Neuronal stem cell (in vitro differentiated cells): ENCODE data around the gene PRXL2A.

Experiments
- DNase-seq: peaks from one replicate; pipeline ENCODE4 v3.0.0-alpha.2; 2013; ENCODE audit warnings: low spot score
- H2AFZ ChIP-seq: one replicate; pipeline ENCODE4 v1.6.1; 2013; ENCODE audit warnings: mild to moderate bottlenecking, low read length, inconsistent platforms
- H2AK5ac ChIP-seq: 2 replicates; pipeline ENCODE4 v1.6.1; 2013; ENCODE audit warnings: low read depth, mild to moderate bottlenecking, inconsistent platforms, low read length, moderate library complexity, mixed read lengths
- H2BK120ac ChIP-seq: 2 replicates; pipeline ENCODE4 v1.6.1; 2013; ENCODE audit warnings: low read depth, mild to moderate bottlenecking, inconsistent platforms, low read length, moderate library complexity, mixed read lengths
- H2BK12ac ChIP-seq: one replicate; pipeline ENCODE4 v1.6.1; 2013; ENCODE audit warnings: low read length, inconsistent platforms
- H2BK15ac ChIP-seq: 2 replicates; pipeline ENCODE4 v1.6.1; 2013; ENCODE audit warnings: mild to moderate bottlenecking, low read length, inconsistent platforms, mixed read lengths
- H2BK5ac ChIP-seq: one replicate; pipeline ENCODE4 v1.6.1; 2013; ENCODE audit warnings: inconsistent platforms, mild to moderate bottlenecking, low read length, moderate library complexity
- H3K14ac ChIP-seq: one replicate; pipeline ENCODE4 v1.6.1; 2013; ENCODE audit warnings: low read length, inconsistent platforms
- H3K18ac ChIP-seq: 2 replicates; pipeline ENCODE4 v1.6.1; 2013; ENCODE audit warnings: low read length, inconsistent platforms
- H3K23ac ChIP-seq: 2 replicates; pipeline ENCODE4 v1.6.1; 2013; ENCODE audit warnings: low read depth, mild to moderate bottlenecking, mixed read lengths, low read length, inconsistent platforms; ENCODE audit not compliant: poor library complexity
- H3K27ac ChIP-seq: replicated peaks from 3 replicates; pipeline ENCODE4 v1.5.1; 2013; ENCODE audit warnings: low read length, inconsistent platforms
- H3K27me3 ChIP-seq, 3 experiments: 2 replicates each; pipeline ENCODE4 v1.6.1; 2013; ENCODE audit warnings: low read length in 3 of 3, mild to moderate bottlenecking in 2 of 3, inconsistent platforms in 1 of 3, low read depth in 1 of 3, mixed read lengths in 1 of 3, moderate library complexity in 1 of 3; ENCODE audit not compliant: control insufficient read depth in 3 of 3, insufficient read depth in 3 of 3
- H3K36me3 ChIP-seq, 2 donors: replicated peaks in 1 of 2; 2 replicates each; pipeline ENCODE4 v1.6.1; 2013; ENCODE audit warnings: low read length in 2 of 2; ENCODE audit not compliant: control insufficient read depth in 2 of 2, insufficient read depth in 2 of 2
- H3K4ac ChIP-seq: 2 replicates; pipeline ENCODE4 v1.6.1; 2013; ENCODE audit warnings: inconsistent platforms, mild to moderate bottlenecking, low read length, moderate library complexity
- H3K4me1 ChIP-seq, 2 donors: 1 replicate in 1 of 2; 2 replicates in 1 of 2; pipeline ENCODE4 v1.6.1; 2013; ENCODE audit warnings: low read length in 2 of 2, low read depth in 1 of 2; ENCODE audit not compliant: control insufficient read depth in 2 of 2, insufficient read depth in 1 of 2
- H3K4me2 ChIP-seq: one replicate; pipeline ENCODE4 v1.6.1; 2013; ENCODE audit warnings: mild to moderate bottlenecking, low read length, inconsistent platforms; ENCODE audit not compliant: insufficient read depth, poor library complexity, severe bottlenecking
- H3K4me3 ChIP-seq, 2 donors: 2 replicates each; pipeline ENCODE4 v1.5.1; 2013; ENCODE audit warnings: low read length in 2 of 2, mild to moderate bottlenecking in 2 of 2, inconsistent platforms in 1 of 2, moderate library complexity in 1 of 2
- H3K79me1 ChIP-seq: one replicate; pipeline ENCODE4 v1.6.1; 2013; ENCODE audit warnings: low read depth, mild to moderate bottlenecking, inconsistent platforms, low read length, moderate library complexity
- H3K9ac ChIP-seq: one replicate; pipeline ENCODE4 v1.6.1; 2013; ENCODE audit warnings: mild to moderate bottlenecking, low read depth, low read length, inconsistent platforms; ENCODE audit not compliant: poor library complexity
- H3K9me3 ChIP-seq, 2 donors: replicated peaks in 1 of 2; 2 replicates each; pipeline versions ENCODE3 to v1.6.1; 2013; ENCODE audit warnings: low read length in 2 of 2, mild to moderate bottlenecking in 2 of 2, inconsistent platforms in 1 of 2, low read depth in 1 of 2, mixed read lengths in 1 of 2, moderate library complexity in 1 of 2; ENCODE audit not compliant: control insufficient read depth in 2 of 2, insufficient read depth in 1 of 2
- H4K8ac ChIP-seq: one replicate; pipeline ENCODE4 v1.6.1; 2013; ENCODE audit warnings: low read depth, mild to moderate bottlenecking, inconsistent platforms, low read length, moderate library complexity
- H4K91ac ChIP-seq: one replicate; pipeline ENCODE4 v1.6.1; 2013; ENCODE audit warnings: low read length, low read depth, mild to moderate bottlenecking, inconsistent platforms; ENCODE audit not compliant: poor library complexity
- WGBS, 2 donors: extraction: QIAGEN DNeasy Blood & Tissue Kit; methylation state at CpG; one replicate each; pipeline ENCODE4 v1.1.7; 2013; ENCODE audit warnings: missing lambda C conversion rate in 2 of 2, mixed read lengths in 1 of 2; ENCODE audit not compliant: insufficient read length in 2 of 2, insufficient replicate concordance in 1 of 2; ENCODE audit errors: extremely low coverage in 2 of 2; 5-methylcytosine and 5-hydroxymethylcytosine counted together

The PRXL2A gene

GRCh38 chr10:80412486-80412885 lies 4.1 kb downstream of the PRXL2A start:
- Histone ChIP-seq H2AK5ac (no peak overlapping the region), H3K23ac (no peak overlapping the region), H2AFZ (no peak overlapping the region), H3K4me3 (no peak overlapping the region), H3K18ac (no peak overlapping the region), H2BK5ac (no peak overlapping the region), H3K9ac (no peak overlapping the region), H4K91ac (no peak overlapping the region), H2BK120ac (no peak overlapping the region), H3K4me1 (peaks cover 19 to 46% of the 10 kb centered on the region in 2 donors), H3K36me3 (peaks cover 3 to 38% of the 10 kb centered on the region in 2 donors), H2BK15ac (no peak overlapping the region), H3K4me2 (no peak overlapping the region), H3K4ac (no peak overlapping the region), H3K79me1 (peaks cover 11% of the 10 kb centered on the region), H3K9me3 (no peaks in the 10 kb centered on the region), H2BK12ac (no peak overlapping the region), H3K27ac (no peak overlapping the region), H3K14ac (no peak overlapping the region), H4K8ac (no peak overlapping the region), H3K27me3 (no peaks in the 10 kb centered on the region)
- WGBS, 2 donors, result no CpG with 5 or more reads among the region's 5 CpGs
- DNase-seq, result no peak

GRCh38 chr10:80413271-80413996 lies 5.1 kb downstream of the PRXL2A start:
- H3K27ac ChIP-seq, result no peak overlapping the region
- no peaks in the 10 kb centered on the region for H3K9me3 ChIP-seq
- no peak overlapping the region for H3K23ac ChIP-seq
- no peak overlapping the region for H2AK5ac ChIP-seq
- H2BK15ac ChIP-seq, result no peak overlapping the region
- no peak overlapping the region for H4K8ac ChIP-seq
- peaks cover 16 to 43% of the 10 kb centered on the region in 2 donors for H3K4me1 ChIP-seq
- no peak overlapping the region for H3K9ac ChIP-seq
- no peak overlapping the region for H3K4me2 ChIP-seq
- H3K4ac ChIP-seq, result no peak overlapping the region
- no peak overlapping the region for H3K18ac ChIP-seq
- H3K79me1 ChIP-seq, result peaks cover 15% of the 10 kb centered on the region
- no CpG with 5 or more reads among the region's 12 CpGs for WGBS, 2 donors
- H4K91ac ChIP-seq, result no peak overlapping the region
- peaks cover 3 to 40% of the 10 kb centered on the region in 2 donors for H3K36me3 ChIP-seq
- no peak overlapping the region for H3K4me3 ChIP-seq
- H3K27me3 ChIP-seq, result no peaks in the 10 kb centered on the region
- no peak overlapping the region for H3K14ac ChIP-seq
- no peak overlapping the region for H2BK120ac ChIP-seq
- H2AFZ ChIP-seq, result no peak overlapping the region
- no peak for DNase-seq
- no peak overlapping the region for H2BK12ac ChIP-seq
- H2BK5ac ChIP-seq, result no peak overlapping the region

- Histone ChIP-seq H3K9ac (no peak overlapping the region), H3K27ac (no peak overlapping the region), H3K4me3 (no peak overlapping the region), H2BK5ac (no peak overlapping the region), H3K79me1 (peaks cover 17% of the 10 kb centered on the region), H3K14ac (no peak overlapping the region), H2AK5ac (no peak overlapping the region), H3K4me2 (no peak overlapping the region), H3K36me3 (peaks cover 3 to 44% of the 10 kb centered on the region in 2 donors), H3K4ac (no peak overlapping the region), H3K4me1 (peaks cover 16 to 46% of the 10 kb centered on the region in 2 donors), H2BK15ac (no peak overlapping the region), H3K23ac (no peak overlapping the region), H4K8ac (no peak overlapping the region), H3K18ac (no peak overlapping the region), H3K27me3 (no peaks in the 10 kb centered on the region), H4K91ac (no peak overlapping the region), H3K9me3 (no peaks in the 10 kb centered on the region), H2BK12ac (no peak overlapping the region), H2AFZ (no peak overlapping the region), H2BK120ac (no peak overlapping the region)
- WGBS, 2 donors, result no CpG with 5 or more reads among the region's 7 CpGs
- DNase-seq, result no peak
These were observed 6.0 kb downstream of the PRXL2A start for GRCh38 chr10:80414142-80414895.

- H2AK5ac ChIP-seq, result no peak overlapping the region
- no peak overlapping the region for H3K14ac ChIP-seq
- H2BK15ac ChIP-seq, result no peak overlapping the region
- no peak overlapping the region for H4K8ac ChIP-seq
- peaks cover 14 to 38% of the 10 kb centered on the region in 2 donors for H3K4me1 ChIP-seq
- no peak overlapping the region for H2BK5ac ChIP-seq
- H4K91ac ChIP-seq, result no peak overlapping the region
- no peak overlapping the region for H3K4ac ChIP-seq
- H3K4me2 ChIP-seq, result no peak overlapping the region
- peak overlapping the region; percentile 21 for H3K27ac ChIP-seq
- no peaks in the 10 kb centered on the region for H3K27me3 ChIP-seq
- no CpG with 5 or more reads among the region's 3 CpGs for WGBS, 2 donors
- H3K79me1 ChIP-seq, result peaks cover 11% of the 10 kb centered on the region
- H3K18ac ChIP-seq, result no peak overlapping the region
- H2AFZ ChIP-seq, result no peak overlapping the region
- H3K36me3 ChIP-seq, result peaks cover 2 to 49% of the 10 kb centered on the region in 2 donors
- DNase-seq, result no peak
- no peak overlapping the region for H2BK12ac ChIP-seq
- H3K9ac ChIP-seq, result no peak overlapping the region
- no peak overlapping the region for H3K4me3 ChIP-seq
- H3K9me3 ChIP-seq, result no peaks in the 10 kb centered on the region
- no peak overlapping the region for H2BK120ac ChIP-seq
- H3K23ac ChIP-seq, result no peak overlapping the region
These were observed 7.6 kb downstream of the PRXL2A start for GRCh38 chr10:80415734-80416478.
